WERI-Rb-1 (cell line): ENCODE measurements around the gene WIPF2.

Source experiments
- DNase-seq: peaks from one replicate; pipeline ENCODE4 v3.0.0-alpha.2; 2020
- H3K27ac ChIP-seq: fragments of 250-450 bp; sonication (Bioruptor Pico); 2 replicates; pipeline ENCODE4 v1.5.1; 2020; ENCODE audit warnings: mild to moderate bottlenecking, moderate library complexity
- H3K27me3 ChIP-seq: fragments of 250-450 bp; sonication (Bioruptor Pico); 2 replicates; pipeline ENCODE4 v1.5.1; 2021; ENCODE audit warnings: mild to moderate bottlenecking, low read depth, moderate library complexity; ENCODE audit not compliant: insufficient read depth, severe bottlenecking
- H3K36me3 ChIP-seq: fragments of 250-450 bp; sonication (Bioruptor Pico); 2 replicates; pipeline ENCODE4 v1.5.1; 2020; ENCODE audit warnings: mild to moderate bottlenecking, moderate library complexity
- H3K4me3 ChIP-seq: 2 replicates; pipeline ENCODE4 v1.5.1; 2011; ENCODE audit warnings: low read depth, mild to moderate bottlenecking, control low read depth, low read length
- H3K9me3 ChIP-seq: fragments of 250-450 bp; sonication (Bioruptor Pico); 2 replicates; pipeline ENCODE4 v1.5.1; 2021; ENCODE audit warnings: mild to moderate bottlenecking, moderate library complexity; ENCODE audit not compliant: severe bottlenecking
- CTCF ChIP-seq: IDR thresholded peaks from 2 replicates; pipeline ENCODE4 v1.5.1; 2011; ENCODE audit warnings: low read depth, mild to moderate bottlenecking, control low read depth, inconsistent platforms, low read length

WIPF2 gene

DNA sequence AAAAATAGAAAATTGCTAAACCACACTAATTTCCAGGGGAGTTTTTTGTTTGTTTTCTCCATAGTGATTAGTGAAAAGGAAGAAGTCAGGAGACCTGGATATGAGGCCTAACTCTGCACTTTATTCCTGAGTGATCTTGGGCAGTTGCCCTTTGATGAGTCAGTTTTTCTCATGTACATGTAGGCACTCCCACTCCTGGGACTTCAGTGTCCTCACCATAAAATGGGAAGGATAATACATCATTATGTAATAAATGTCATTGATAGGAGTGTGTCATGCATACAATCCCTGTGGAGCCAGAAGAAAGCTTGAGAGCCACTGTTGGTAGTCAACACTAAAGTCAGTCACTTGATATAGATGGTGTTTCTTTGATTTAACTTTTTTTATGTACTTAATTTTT, 32.5 kb downstream of the WIPF2 start:
- Histone ChIP-seq H3K36me3 (peaks cover 27% of the 10 kb centered on the region), H3K27me3 (no peaks in the 10 kb centered on the region), H3K4me3 (no peak overlapping the region), H3K27ac (no peak overlapping the region), H3K9me3 (peaks cover 8% of the 10 kb centered on the region)
- DNase-seq = no peak
- no peak for TF ChIP-seq CTCF

DNA sequence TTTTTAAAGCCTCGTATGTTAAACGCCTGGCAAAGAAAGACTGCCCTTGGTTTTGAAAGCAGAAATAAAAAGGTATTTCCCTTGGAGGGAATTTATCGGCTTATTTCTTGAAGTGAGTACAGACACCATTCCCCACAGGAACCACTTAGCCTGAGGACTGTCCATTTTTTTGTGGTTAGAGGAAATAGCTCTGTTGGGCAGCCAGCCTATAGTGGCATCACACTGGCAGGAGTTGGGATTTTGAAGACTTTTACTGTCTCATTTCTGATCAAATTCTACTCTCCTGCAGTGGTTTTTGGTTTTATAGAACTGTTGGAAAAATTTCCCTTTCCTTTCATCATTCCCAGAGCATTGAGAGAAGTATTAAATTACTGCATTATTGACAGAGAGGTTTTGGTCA, 34.5 kb downstream of the WIPF2 start:
- DNase-seq = no peak
- Histone ChIP-seq H3K9me3 (peaks cover 8% of the 10 kb centered on the region), H3K27me3 (no peaks in the 10 kb centered on the region), H3K4me3 (no peak overlapping the region), H3K27ac (no peak overlapping the region), H3K36me3 (peaks cover 43% of the 10 kb centered on the region)
- no peak for TF ChIP-seq CTCF

GRCh38 chr17:40259505-40259904, 40.4 kb downstream of the WIPF2 start:
- no peak for TF ChIP-seq CTCF
- Histone ChIP-seq H3K4me3 (no peak overlapping the region), H3K27me3 (no peaks in the 10 kb centered on the region), H3K36me3 (peaks cover 79% of the 10 kb centered on the region), H3K27ac (no peak overlapping the region), H3K9me3 (no peaks in the 10 kb centered on the region)
- no peak for DNase-seq

DNA sequence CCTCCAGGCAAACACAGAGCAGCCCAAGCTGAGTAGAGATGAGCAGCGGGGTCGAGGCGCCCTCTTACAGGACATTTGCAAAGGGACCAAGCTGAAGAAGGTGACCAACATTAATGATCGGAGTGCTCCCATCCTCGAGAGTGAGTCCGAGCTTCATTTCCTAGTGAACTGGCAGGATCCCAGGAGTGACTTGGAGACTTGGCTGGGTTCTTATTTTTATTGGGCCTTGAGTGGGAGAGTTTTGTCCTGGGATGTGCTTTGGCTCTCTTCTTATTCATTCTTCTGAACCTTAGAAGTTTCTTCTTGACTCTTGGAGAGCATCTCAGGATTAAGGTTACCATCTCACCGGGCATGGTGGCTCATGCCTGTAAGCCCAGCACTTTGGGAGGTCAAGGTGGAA, 41.4 kb downstream of the WIPF2 start:
- H3K27me3 ChIP-seq = no peaks in the 10 kb centered on the region
- no peaks in the 10 kb centered on the region for H3K9me3 ChIP-seq
- DNase-seq = no peak
- peaks cover 90% of the 10 kb centered on the region for H3K36me3 ChIP-seq
- no peak overlapping the region for H3K27ac ChIP-seq
- no peak for TF ChIP-seq CTCF
- no peak overlapping the region for H3K4me3 ChIP-seq

DNA sequence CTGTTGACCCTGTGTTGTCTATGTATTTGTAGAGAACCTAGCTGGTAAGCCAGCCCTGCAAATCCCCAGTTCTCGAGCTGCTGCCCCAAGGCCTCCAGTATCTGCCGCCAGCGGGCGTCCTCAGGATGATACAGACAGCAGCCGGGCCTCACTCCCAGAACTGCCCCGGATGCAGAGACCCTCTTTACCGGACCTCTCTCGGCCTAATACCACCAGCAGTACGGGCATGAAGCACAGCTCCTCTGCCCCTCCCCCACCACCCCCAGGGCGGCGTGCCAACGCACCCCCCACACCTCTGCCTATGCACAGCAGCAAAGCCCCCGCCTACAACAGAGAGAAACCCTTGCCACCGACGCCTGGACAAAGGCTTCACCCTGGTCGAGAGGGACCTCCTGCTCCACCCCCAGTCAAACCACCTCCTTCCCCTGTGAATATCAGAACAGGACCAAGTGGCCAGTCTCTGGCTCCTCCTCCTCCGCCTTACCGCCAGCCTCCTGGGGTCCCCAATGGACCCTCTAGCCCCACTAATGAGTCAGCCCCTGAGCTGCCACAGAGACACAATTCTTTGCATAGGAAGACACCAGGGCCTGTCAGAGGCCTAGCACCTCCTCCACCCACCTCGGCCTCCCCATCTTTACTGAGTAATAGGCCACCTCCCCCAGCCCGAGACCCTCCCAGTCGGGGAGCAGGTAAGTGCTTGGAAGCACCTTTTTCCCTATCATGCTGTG, 45.5 kb downstream of the WIPF2 start:
- no peak overlapping the region for H3K27ac ChIP-seq
- no peaks in the 10 kb centered on the region for H3K27me3 ChIP-seq
- no peak overlapping the region for H3K4me3 ChIP-seq
- no peak for DNase-seq
- no peak for TF ChIP-seq CTCF
- no peaks in the 10 kb centered on the region for H3K9me3 ChIP-seq
- peaks cover 92% of the 10 kb centered on the region for H3K36me3 ChIP-seq

GRCh38 chr17:40265337-40265736, 46.2 kb downstream of the WIPF2 start:
- H3K9me3 ChIP-seq = no peaks in the 10 kb centered on the region
- no peak overlapping the region for H3K27ac ChIP-seq
- no peak overlapping the region for H3K4me3 ChIP-seq
- no peak for TF ChIP-seq CTCF
- peaks cover 90% of the 10 kb centered on the region for H3K36me3 ChIP-seq
- no peaks in the 10 kb centered on the region for H3K27me3 ChIP-seq
- no peak for DNase-seq
